ENCODE measurements around the gene PRR9.

The PRR9 gene

GRCh38 chr1:153251988-153252387 is 34.6 kb downstream of the PRR9 start:
- H3K27ac ChIP-seq = no peak overlapping the region
- TF ChIP-seq CTCF (conservative IDR thresholded peaks at IDR 0.05) (no peak), ZFX (IDR thresholded peaks at IDR 0.05) (no peak)

GRCh38 chr1:153253076-153253475 is 35.7 kb downstream of the PRR9 start:
- no peak overlapping the region for H3K27ac ChIP-seq

GRCh38 chr1:153253693-153254092 is 36.3 kb downstream of the PRR9 start:
- TF ChIP-seq CTCF (conservative IDR thresholded peaks at IDR 0.05) = no peak
- no peak for TF ChIP-seq ZFX (IDR thresholded peaks at IDR 0.05)
- H3K27ac ChIP-seq = no peak overlapping the region

More at GRCh38 chr1:153253076-153253475, 35.7 kb downstream of the PRR9 start:
- TF ChIP-seq CTCF (conservative IDR thresholded peaks at IDR 0.05) (no peak), ZFX (IDR thresholded peaks at IDR 0.05) (no peak)

- TF ChIP-seq CTCF (conservative IDR thresholded peaks at IDR 0.05) (no peak), ZFX (IDR thresholded peaks at IDR 0.05) (no peak)
- H3K27ac ChIP-seq = no peak within 1 kb of the TSS
Observed at GRCh38 chr1:153259387-153259786, 42.0 kb downstream of the PRR9 start, which contains the start of gene LORICRIN. TSS of gene LORICRIN (plus strand) at chr1:153259687. CDS start at chr1:153260950, 1,263 bp downstream.

- no peak overlapping the region for H3K27ac ChIP-seq
- no peak for TF ChIP-seq CTCF (conservative IDR thresholded peaks at IDR 0.05)
- TF ChIP-seq ZFX (IDR thresholded peaks at IDR 0.05) = no peak
Observed at GRCh38 chr1:153260585-153261280, 43.3 kb downstream of the PRR9 start.

GRCh38 chr1:153261281-153262069 is 44.1 kb downstream of the PRR9 start:
- H3K27ac ChIP-seq = no peak overlapping the region
- TF ChIP-seq CTCF (conservative IDR thresholded peaks at IDR 0.05) = no peak
- no peak for TF ChIP-seq ZFX (IDR thresholded peaks at IDR 0.05)

- no peak overlapping the region for H3K27ac ChIP-seq
- no peak for TF ChIP-seq ZFX (IDR thresholded peaks at IDR 0.05)
- TF ChIP-seq CTCF (conservative IDR thresholded peaks at IDR 0.05) = no peak
Observed at GRCh38 chr1:153262070-153262366, 44.6 kb downstream of the PRR9 start.
